Measurements from ENCODE around the gene MED4.

Gene MED4

DNA sequence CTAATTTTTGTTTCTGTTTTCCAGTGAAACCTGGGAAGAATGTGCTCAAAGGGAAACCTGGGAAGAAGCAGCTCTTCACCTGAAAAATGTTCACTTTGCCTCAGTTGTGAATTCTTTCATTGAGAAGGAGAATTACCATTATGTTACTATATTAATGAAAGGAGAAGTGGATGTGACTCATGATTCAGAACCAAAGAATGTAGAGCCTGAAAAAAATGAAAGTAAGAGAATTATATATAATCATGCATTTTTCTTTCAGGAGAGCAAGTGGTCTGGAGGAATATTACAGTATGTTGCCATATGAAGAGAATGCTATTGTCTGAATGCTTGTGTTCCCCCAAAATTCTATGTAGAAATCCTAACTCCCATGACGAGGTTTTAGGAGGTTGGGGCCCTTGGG is 54.0 kb downstream of the MED4 start:
- peak overlapping the region; percentile 86 for H3K27ac ChIP-seq (ENCODE audit: poor library complexity, severe bottlenecking)
- DNase-seq (ENCODE audit: low spot score) (no peak), ATAC-seq (ENCODE audit: low read depth) (no peak)
- TF ChIP-seq, protein P1, sequence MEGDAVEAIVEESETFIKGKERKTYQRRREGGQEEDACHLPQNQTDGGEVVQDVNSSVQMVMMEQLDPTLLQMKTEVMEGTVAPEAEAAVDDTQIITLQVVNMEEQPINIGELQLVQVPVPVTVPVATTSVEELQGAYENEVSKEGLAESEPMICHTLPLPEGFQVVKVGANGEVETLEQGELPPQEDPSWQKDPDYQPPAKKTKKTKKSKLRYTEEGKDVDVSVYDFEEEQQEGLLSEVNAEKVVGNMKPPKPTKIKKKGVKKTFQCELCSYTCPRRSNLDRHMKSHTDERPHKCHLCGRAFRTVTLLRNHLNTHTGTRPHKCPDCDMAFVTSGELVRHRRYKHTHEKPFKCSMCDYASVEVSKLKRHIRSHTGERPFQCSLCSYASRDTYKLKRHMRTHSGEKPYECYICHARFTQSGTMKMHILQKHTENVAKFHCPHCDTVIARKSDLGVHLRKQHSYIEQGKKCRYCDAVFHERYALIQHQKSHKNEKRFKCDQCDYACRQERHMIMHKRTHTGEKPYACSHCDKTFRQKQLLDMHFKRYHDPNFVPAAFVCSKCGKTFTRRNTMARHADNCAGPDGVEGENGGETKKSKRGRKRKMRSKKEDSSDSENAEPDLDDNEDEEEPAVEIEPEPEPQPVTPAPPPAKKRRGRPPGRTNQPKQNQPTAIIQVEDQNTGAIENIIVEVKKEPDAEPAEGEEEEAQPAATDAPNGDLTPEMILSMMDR (IDR thresholded peaks at IDR 0.05; ENCODE audit: poor library complexity, severe bottlenecking), result no peak
- no peak overlapping the region for H3K4me3 ChIP-seq (ENCODE audit: severe bottlenecking)
- peaks cover 24% of the 10 kb centered on the region for H3K4me1 ChIP-seq (ENCODE audit: insufficient read depth, poor library complexity, severe bottlenecking)
- peaks cover 29% of the 10 kb centered on the region for H3K36me3 ChIP-seq (ENCODE audit: low read depth)
- H3K27me3 ChIP-seq (ENCODE audit: insufficient read depth, poor library complexity, severe bottlenecking), result no peaks in the 10 kb centered on the region
- no peaks in the 10 kb centered on the region for H3K9me3 ChIP-seq (ENCODE audit: severe bottlenecking)

DNA sequence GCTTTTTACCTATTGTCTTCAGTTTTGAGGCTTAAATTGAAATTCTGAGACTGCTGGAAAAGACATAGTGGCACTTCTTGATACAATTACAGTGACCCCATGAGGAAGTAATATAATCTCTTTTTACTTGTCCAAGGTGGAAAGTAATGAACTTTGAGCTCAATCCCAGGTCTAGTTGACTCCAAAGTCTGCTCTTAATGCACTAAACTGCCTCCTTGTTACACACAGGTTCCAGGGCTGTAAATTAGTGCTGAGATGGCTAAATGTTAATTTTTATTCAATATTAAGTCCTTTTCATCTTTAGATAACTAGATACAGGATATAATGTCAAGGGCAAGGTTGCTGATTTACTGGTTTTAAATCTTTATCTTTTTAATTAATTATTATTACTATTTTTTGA is 54.9 kb downstream of the MED4 start:
- Histone ChIP-seq H3K27me3 (ENCODE audit: insufficient read depth, poor library complexity, severe bottlenecking) (no peaks in the 10 kb centered on the region), H3K4me1 (ENCODE audit: insufficient read depth, poor library complexity, severe bottlenecking) (peaks cover 24% of the 10 kb centered on the region), H3K4me3 (ENCODE audit: severe bottlenecking) (no peak overlapping the region), H3K27ac (ENCODE audit: poor library complexity, severe bottlenecking) (peak overlapping the region; percentile 86), H3K36me3 (ENCODE audit: low read depth) (peaks cover 21% of the 10 kb centered on the region), H3K9me3 (ENCODE audit: severe bottlenecking) (no peaks in the 10 kb centered on the region)
- no peak for ATAC-seq (ENCODE audit: low read depth)
- TF ChIP-seq, protein P1 (IDR thresholded peaks at IDR 0.05; ENCODE audit: poor library complexity, severe bottlenecking), result no peak
- DNase-seq (ENCODE audit: low spot score), result no peak

DNA sequence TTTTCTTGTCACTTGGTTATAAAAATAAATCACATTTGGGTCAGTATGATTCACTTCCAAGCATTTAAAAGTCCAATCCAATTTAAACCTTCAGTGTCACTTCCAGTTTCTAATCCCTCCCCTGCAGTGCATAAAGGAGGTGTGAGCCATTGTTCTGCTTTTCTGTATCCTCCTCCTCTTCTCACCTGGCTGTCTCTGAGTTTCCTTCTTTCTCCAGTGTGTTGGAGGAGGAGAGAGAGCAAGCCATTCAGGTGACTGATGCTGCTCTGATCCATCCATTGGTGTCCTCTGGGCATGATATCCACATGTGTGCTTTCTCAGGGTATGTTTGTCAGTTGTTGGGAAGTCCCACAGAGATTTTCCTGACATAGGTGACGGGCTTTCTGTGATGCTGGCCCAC is 56.1 kb downstream of the MED4 start:
- ATAC-seq (ENCODE audit: low read depth), result no peak
- Histone ChIP-seq H3K36me3 (ENCODE audit: low read depth) (peaks cover 17% of the 10 kb centered on the region), H3K9me3 (ENCODE audit: severe bottlenecking) (no peaks in the 10 kb centered on the region)

DNA sequence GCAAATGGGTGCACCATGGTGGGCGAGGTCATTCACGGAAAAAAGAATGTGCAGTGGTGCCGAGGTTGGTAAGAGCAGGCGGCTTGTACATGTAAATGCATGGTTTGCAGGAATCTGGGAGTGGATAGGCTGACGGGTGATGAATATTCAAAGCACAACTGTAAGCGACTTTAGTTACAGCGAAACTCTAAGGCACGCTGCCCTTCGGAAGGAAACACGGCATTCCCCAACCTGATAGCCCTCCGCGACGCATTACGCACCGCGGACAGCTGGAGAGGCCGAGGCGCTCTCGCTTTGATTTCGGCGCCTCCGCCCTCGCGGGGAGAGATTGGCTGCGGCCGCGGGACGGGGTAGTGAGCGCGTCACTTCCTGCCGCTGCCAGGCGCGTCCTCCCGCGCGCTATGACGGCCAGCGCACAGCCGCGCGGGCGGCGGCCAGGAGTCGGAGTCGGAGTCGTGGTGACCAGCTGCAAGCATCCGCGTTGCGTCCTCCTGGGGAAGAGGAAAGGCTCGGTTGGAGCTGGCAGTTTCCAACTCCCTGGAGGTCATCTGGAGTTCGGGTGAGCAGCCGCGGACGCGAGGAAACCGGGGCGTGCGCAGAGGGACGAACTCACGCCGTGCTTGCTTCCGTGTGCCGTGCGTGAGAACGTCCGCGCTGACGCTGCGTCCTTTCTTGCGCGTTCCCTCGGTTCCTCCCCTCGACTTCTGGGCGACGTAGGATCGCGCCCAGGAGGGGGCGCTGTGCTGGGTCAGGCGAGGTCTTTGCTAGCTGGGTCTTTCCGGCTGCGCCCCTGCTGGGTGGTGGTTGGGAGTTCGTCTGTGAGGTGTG is 57.3 kb downstream of the MED4 start, which contains the start of gene NUDT15:
NUDT15 (plus strand) TSS at position 381 of the 828 bp plus-strand sequence; CDS start at position 402, 21 bp downstream.
- no peaks in the 10 kb centered on the region for H3K9me3 ChIP-seq (ENCODE audit: severe bottlenecking)
- DNase-seq (ENCODE audit: low spot score) (peak; percentile 90), ATAC-seq (ENCODE audit: low read depth) (peak; percentile 89)
- H3K36me3 ChIP-seq (ENCODE audit: low read depth), result peaks cover 15% of the 10 kb centered on the region
- TF ChIP-seq, protein P1 (IDR thresholded peaks at IDR 0.05; ENCODE audit: poor library complexity, severe bottlenecking), result peak; percentile 94
- peak within 1 kb of the TSS; percentile 57 for H3K4me3 ChIP-seq (ENCODE audit: severe bottlenecking)
- peak within 1 kb of the TSS; percentile 86 for H3K27ac ChIP-seq (ENCODE audit: poor library complexity, severe bottlenecking)
- peaks cover 15% of the 10 kb centered on the region for H3K4me1 ChIP-seq (ENCODE audit: insufficient read depth, poor library complexity, severe bottlenecking)
- no peaks in the 10 kb centered on the region for H3K27me3 ChIP-seq (ENCODE audit: insufficient read depth, poor library complexity, severe bottlenecking)

More for the DNA sequence above, 56.1 kb downstream of the MED4 start:
- Histone ChIP-seq H3K27me3 (ENCODE audit: insufficient read depth, poor library complexity, severe bottlenecking) (no peaks in the 10 kb centered on the region), H3K27ac (ENCODE audit: poor library complexity, severe bottlenecking) (peak overlapping the region; percentile 86), H3K4me1 (ENCODE audit: insufficient read depth, poor library complexity, severe bottlenecking) (peaks cover 19% of the 10 kb centered on the region), H3K4me3 (ENCODE audit: severe bottlenecking) (peak overlapping the region; percentile 57)
- DNase-seq (ENCODE audit: low spot score), result no peak
- TF ChIP-seq, protein P1 (IDR thresholded peaks at IDR 0.05; ENCODE audit: poor library complexity, severe bottlenecking), result no peak

DNA sequence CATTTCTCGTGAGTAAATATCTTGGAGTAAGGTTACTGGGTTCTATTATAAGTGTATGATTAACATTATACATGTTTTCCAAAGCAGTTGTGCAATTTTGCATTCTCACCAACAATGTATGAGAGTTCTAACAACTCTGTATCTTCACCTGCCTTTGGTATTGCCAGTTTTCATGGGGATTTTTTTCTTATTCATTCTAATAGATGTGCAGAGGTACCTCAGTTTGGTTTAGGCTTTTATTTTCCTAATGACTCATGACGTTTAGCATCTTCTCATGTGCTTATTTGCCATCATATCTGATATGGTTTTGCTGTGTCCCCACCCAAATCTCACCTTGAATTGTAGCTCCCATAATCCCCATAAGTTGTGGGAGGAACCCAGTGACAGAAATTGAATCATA is 65.0 kb downstream of the MED4 start:
- no peak for DNase-seq (ENCODE audit: low spot score)
- Histone ChIP-seq H3K4me3 (ENCODE audit: severe bottlenecking) (no peak overlapping the region), H3K36me3 (ENCODE audit: low read depth) (no peaks in the 10 kb centered on the region), H3K4me1 (ENCODE audit: insufficient read depth, poor library complexity, severe bottlenecking) (no peaks in the 10 kb centered on the region), H3K9me3 (ENCODE audit: severe bottlenecking) (no peaks in the 10 kb centered on the region), H3K27ac (ENCODE audit: poor library complexity, severe bottlenecking) (no peak overlapping the region), H3K27me3 (ENCODE audit: insufficient read depth, poor library complexity, severe bottlenecking) (no peaks in the 10 kb centered on the region)
- TF ChIP-seq, protein P1 (IDR thresholded peaks at IDR 0.05; ENCODE audit: poor library complexity, severe bottlenecking), result no peak
- no peak for ATAC-seq (ENCODE audit: low read depth)
